C4-2B (cell line): ENCODE measurements around the gene AKAP12.

ENCODE experiments used
- ZFX ChIP-seq: fragments of 450-650 bp; IDR thresholded peaks from 2 replicates; pipeline ENCODE4 v1.6.1; 2017
- TF ChIP-seq, protein P1 (sequence below): fragments of 450-650 bp; conservative IDR thresholded peaks from 2 replicates; pipeline ENCODE4 v1.5.1; 2017; ENCODE audit warnings: mild to moderate bottlenecking

DNA sequence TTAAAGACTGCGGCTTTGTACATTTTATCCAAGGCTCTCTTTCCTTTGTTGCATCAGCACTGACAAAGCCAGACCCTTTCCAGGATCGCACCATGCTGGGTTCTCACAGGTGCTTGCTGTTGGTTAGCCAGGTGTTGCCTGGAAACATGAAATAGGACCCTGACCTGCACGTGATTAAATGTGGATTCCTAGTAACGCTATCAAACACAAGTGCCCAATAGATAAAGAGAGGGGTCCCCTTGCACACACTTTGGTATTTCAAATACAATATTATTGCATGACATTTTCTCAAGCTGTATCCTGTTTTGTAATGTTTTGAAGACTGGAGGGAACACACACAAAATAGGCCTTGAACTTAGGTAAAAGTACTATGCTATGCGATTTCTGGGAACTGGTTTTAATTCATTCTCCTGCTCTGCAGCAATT is 73.3 kb downstream of the AKAP12 start:
- TF ChIP-seq, protein P1, sequence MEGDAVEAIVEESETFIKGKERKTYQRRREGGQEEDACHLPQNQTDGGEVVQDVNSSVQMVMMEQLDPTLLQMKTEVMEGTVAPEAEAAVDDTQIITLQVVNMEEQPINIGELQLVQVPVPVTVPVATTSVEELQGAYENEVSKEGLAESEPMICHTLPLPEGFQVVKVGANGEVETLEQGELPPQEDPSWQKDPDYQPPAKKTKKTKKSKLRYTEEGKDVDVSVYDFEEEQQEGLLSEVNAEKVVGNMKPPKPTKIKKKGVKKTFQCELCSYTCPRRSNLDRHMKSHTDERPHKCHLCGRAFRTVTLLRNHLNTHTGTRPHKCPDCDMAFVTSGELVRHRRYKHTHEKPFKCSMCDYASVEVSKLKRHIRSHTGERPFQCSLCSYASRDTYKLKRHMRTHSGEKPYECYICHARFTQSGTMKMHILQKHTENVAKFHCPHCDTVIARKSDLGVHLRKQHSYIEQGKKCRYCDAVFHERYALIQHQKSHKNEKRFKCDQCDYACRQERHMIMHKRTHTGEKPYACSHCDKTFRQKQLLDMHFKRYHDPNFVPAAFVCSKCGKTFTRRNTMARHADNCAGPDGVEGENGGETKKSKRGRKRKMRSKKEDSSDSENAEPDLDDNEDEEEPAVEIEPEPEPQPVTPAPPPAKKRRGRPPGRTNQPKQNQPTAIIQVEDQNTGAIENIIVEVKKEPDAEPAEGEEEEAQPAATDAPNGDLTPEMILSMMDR: no peak
- TF ChIP-seq ZFX: no peak
